ENCODE data around the gene PIGS. TPM values are rescaled to one million over a fixed set of nuclear protein-coding genes. Genes with fewer than 3 reads are reported as not detected.

Gene PIGS
- total and polyA plus RNA-seq, 2 of the 13 experiments (the other 11 are each of a cell fraction or from before 2014, with no cell fraction given): 31.7 to 42.6 TPM

DNA sequence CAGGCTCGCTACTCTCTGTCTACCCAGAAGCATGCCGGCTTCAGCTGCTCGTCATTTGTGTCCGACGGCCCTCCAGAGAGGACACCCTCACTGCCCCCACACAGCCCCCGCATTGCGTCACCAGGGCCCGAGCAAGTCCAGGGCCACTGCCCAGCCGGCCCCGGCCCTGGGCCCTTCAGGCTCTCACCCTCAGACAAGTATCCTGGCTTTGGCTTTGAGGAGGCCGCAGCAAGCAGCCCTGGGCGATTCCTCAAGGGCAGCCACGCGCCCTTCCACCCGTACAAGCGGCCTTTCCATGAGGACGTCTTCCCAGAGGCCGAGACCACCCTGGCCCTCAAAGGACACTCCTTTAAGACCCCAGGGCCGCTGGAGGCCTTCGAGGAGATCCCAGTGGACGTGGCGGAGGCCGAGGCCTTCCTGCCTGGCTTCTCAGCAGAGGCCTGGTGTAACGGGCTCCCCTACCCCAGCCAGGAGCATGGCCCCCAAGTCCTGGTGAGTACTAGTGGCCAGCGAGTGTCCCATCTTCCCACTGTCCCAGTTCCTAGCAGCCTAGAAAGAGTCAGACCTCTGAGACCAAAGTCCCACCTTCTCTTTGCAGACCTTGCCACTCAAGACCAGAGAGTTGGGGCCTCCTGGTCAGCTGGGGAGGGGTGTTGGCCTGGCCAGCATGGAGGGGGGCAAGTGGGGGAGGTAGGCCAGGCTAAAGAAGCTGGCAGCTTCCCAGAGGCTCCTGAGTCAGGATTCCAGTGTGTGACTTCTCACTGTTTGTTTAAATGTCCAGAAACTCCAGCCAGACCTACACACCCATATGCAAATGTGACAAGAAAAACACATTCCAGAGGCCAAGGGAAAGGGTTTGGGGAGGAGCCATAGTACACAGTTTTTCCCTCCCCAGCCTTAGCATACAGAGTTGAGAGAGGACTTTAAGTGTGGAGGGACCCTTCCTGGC lies 46.6 kb downstream of the PIGS start (continued):
- TF ChIP-seq ZNF772 (CRISPR knock-in tag; IDR thresholded peaks at IDR 0.05): no peak
- no peak for TF ChIP-seq CREM (IDR thresholded peaks at IDR 0.05)
- TF ChIP-seq CREM (CRISPR knock-in tag; IDR thresholded peaks at IDR 0.05): no peak
- TF ChIP-seq ZNF703 (CRISPR knock-in tag; IDR thresholded peaks at IDR 0.05; ENCODE audit: borderline replicate concordance): no peak
- no peak for TF ChIP-seq SOX6 (IDR thresholded peaks at IDR 0.05)
- TF ChIP-seq SOX6 (CRISPR knock-in tag; IDR thresholded peaks at IDR 0.05): peak; percentile 18; the same call in 1 of the 2 replicates
- no peak for TF ChIP-seq ZBTB42 (CRISPR knock-in tag; IDR thresholded peaks at IDR 0.05)
- TF ChIP-seq ZNF143 (CRISPR knock-in tag; IDR thresholded peaks at IDR 0.05): no peak
- TF ChIP-seq, protein P1, sequence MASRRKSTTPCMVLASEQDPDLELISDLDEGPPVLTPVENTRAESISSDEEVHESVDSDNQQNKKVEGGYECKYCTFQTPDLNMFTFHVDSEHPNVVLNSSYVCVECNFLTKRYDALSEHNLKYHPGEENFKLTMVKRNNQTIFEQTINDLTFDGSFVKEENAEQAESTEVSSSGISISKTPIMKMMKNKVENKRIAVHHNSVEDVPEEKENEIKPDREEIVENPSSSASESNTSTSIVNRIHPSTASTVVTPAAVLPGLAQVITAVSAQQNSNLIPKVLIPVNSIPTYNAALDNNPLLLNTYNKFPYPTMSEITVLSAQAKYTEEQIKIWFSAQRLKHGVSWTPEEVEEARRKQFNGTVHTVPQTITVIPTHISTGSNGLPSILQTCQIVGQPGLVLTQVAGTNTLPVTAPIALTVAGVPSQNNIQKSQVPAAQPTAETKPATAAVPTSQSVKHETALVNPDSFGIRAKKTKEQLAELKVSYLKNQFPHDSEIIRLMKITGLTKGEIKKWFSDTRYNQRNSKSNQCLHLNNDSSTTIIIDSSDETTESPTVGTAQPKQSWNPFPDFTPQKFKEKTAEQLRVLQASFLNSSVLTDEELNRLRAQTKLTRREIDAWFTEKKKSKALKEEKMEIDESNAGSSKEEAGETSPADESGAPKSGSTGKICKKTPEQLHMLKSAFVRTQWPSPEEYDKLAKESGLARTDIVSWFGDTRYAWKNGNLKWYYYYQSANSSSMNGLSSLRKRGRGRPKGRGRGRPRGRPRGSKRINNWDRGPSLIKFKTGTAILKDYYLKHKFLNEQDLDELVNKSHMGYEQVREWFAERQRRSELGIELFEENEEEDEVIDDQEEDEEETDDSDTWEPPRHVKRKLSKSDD (CRISPR knock-in tag; IDR thresholded peaks at IDR 0.05; ENCODE audit: low read depth): no peak
- no peak for TF ChIP-seq NR2F6 (IDR thresholded peaks at IDR 0.05)
- TF ChIP-seq NR2F6 (CRISPR knock-in tag; IDR thresholded peaks at IDR 0.05): no peak
- no peak for TF ChIP-seq MBD4 (IDR thresholded peaks at IDR 0.05; ENCODE audit: borderline replicate concordance, low read length)
- TF ChIP-seq ZBTB21 (CRISPR knock-in tag; IDR thresholded peaks at IDR 0.05): no peak
- no peak for TF ChIP-seq ZNF776 (CRISPR knock-in tag; IDR thresholded peaks at IDR 0.05)
- TF ChIP-seq ATF7-NPFF (CRISPR knock-in tag; IDR thresholded peaks at IDR 0.05; ENCODE audit: low read depth): no peak
- no peak for TF ChIP-seq REXO4 (CRISPR knock-in tag; IDR thresholded peaks at IDR 0.05; ENCODE audit: borderline replicate concordance)
- TF ChIP-seq, protein P2, sequence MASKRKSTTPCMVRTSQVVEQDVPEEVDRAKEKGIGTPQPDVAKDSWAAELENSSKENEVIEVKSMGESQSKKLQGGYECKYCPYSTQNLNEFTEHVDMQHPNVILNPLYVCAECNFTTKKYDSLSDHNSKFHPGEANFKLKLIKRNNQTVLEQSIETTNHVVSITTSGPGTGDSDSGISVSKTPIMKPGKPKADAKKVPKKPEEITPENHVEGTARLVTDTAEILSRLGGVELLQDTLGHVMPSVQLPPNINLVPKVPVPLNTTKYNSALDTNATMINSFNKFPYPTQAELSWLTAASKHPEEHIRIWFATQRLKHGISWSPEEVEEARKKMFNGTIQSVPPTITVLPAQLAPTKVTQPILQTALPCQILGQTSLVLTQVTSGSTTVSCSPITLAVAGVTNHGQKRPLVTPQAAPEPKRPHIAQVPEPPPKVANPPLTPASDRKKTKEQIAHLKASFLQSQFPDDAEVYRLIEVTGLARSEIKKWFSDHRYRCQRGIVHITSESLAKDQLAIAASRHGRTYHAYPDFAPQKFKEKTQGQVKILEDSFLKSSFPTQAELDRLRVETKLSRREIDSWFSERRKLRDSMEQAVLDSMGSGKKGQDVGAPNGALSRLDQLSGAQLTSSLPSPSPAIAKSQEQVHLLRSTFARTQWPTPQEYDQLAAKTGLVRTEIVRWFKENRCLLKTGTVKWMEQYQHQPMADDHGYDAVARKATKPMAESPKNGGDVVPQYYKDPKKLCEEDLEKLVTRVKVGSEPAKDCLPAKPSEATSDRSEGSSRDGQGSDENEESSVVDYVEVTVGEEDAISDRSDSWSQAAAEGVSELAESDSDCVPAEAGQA (IDR thresholded peaks at IDR 0.05; ENCODE audit: low read depth): no peak
- TF ChIP-seq, protein P2 (CRISPR knock-in tag; IDR thresholded peaks at IDR 0.05; ENCODE audit: borderline replicate concordance): no peak
- no peak for TF ChIP-seq GATA4 (IDR thresholded peaks at IDR 0.05; ENCODE audit: borderline replicate concordance, low read depth)
- TF ChIP-seq CAMTA2 (CRISPR knock-in tag; IDR thresholded peaks at IDR 0.05; ENCODE audit: borderline replicate concordance): no peak
- no peak for TF ChIP-seq ZBTB20 (CRISPR knock-in tag; IDR thresholded peaks at IDR 0.05; ENCODE audit: borderline replicate concordance, low read depth)
- no peak for TF ChIP-seq FOXM1 (CRISPR knock-in tag; IDR thresholded peaks at IDR 0.05)
- TF ChIP-seq, protein P3, sequence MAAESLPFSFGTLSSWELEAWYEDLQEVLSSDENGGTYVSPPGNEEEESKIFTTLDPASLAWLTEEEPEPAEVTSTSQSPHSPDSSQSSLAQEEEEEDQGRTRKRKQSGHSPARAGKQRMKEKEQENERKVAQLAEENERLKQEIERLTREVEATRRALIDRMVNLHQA (CRISPR knock-in tag; IDR thresholded peaks at IDR 0.05): no peak
